Stimulated activated CD4-positive, alpha-beta T cell treated with anti-CD3 and anti-CD28 coated beads, Interleukin-2, amount 100 ng/mL, for 4 hours (primary cell): ENCODE results near the gene LRRC56.

ENCODE experiments used
- DNase-seq: peaks from one replicate; pipeline ENCODE4 v3.0.0-alpha.2; 2020; ENCODE audit warnings: low read depth

The LRRC56 gene

GRCh38 chr11:575313-575995 lies 38.1 kb downstream of the LRRC56 start:
- DNase-seq: no peak

GRCh38 chr11:575996-576768 lies 38.9 kb downstream of the LRRC56 start, which contains the start of gene PHRF1:
Gene PHRF1, plus strand, starts transcription at chr11:576470. Its CDS starts 5,043 bp downstream, at chr11:581513.
- peak; percentile 96 for DNase-seq

GRCh38 chr11:576811-577610 lies 39.7 kb downstream of the LRRC56 start:
- DNase-seq: no peak

- no peak for DNase-seq
Measured at GRCh38 chr11:577611-577894, 40.2 kb downstream of the LRRC56 start.

GRCh38 chr11:578276-579035 lies 41.1 kb downstream of the LRRC56 start:
- no peak for DNase-seq

- no peak for DNase-seq
Measured at GRCh38 chr11:579830-580601, 42.7 kb downstream of the LRRC56 start.

- no peak for DNase-seq
Measured at GRCh38 chr11:581342-581741, 44.0 kb downstream of the LRRC56 start.

GRCh38 chr11:581752-582151 lies 44.4 kb downstream of the LRRC56 start:
- DNase-seq: no peak

GRCh38 chr11:584287-584686 lies 47.0 kb downstream of the LRRC56 start:
- no peak for DNase-seq

- DNase-seq: no peak
Measured at GRCh38 chr11:586376-587316, 49.3 kb downstream of the LRRC56 start.

- DNase-seq: no peak
Measured at GRCh38 chr11:587546-587945, 50.2 kb downstream of the LRRC56 start.

GRCh38 chr11:587978-588380 lies 50.7 kb downstream of the LRRC56 start:
- DNase-seq: peak; percentile 59

GRCh38 chr11:589798-590197 lies 52.5 kb downstream of the LRRC56 start:
- no peak for DNase-seq

GRCh38 chr11:590997-591396 lies 53.7 kb downstream of the LRRC56 start:
- DNase-seq: no peak

- DNase-seq: no peak
Measured at GRCh38 chr11:592501-592900, 55.2 kb downstream of the LRRC56 start.

- no peak for DNase-seq
Measured at GRCh38 chr11:592918-593317, 55.6 kb downstream of the LRRC56 start.

GRCh38 chr11:593347-593746 lies 56.0 kb downstream of the LRRC56 start:
- DNase-seq: no peak

GRCh38 chr11:595400-595799 lies 58.1 kb downstream of the LRRC56 start:
- DNase-seq: no peak

GRCh38 chr11:596374-596773 lies 59.0 kb downstream of the LRRC56 start:
- no peak for DNase-seq

- DNase-seq: no peak
Measured at GRCh38 chr11:597166-597725, 59.9 kb downstream of the LRRC56 start.
